GM18502 (cell line): ENCODE results near the gene BAMBI.

Source experiments
- ATAC-seq: cut with Tn5 transposase; IDR thresholded peaks from one replicate; pipeline ENCODE4 v1.9.1; 2021; ENCODE audit warnings: mild to moderate bottlenecking; ENCODE audit not compliant: unreplicated experiment, poor library complexity

BAMBI gene

GRCh38 chr10:28692050-28692449, 14.7 kb downstream of the BAMBI start:
- ATAC-seq, result no peak

- ATAC-seq, result no peak
Measured at GRCh38 chr10:28694530-28694929, 17.2 kb downstream of the BAMBI start.

- ATAC-seq, result no peak
Measured at GRCh38 chr10:28698075-28698474, 20.8 kb downstream of the BAMBI start.

GRCh38 chr10:28704464-28705161, 27.3 kb downstream of the BAMBI start:
- ATAC-seq, result no peak

GRCh38 chr10:28705472-28705871, 28.2 kb downstream of the BAMBI start:
- ATAC-seq, result no peak

GRCh38 chr10:28709001-28709710, 31.8 kb downstream of the BAMBI start:
- ATAC-seq, result no peak

GRCh38 chr10:28710202-28710886, 33.0 kb downstream of the BAMBI start:
- ATAC-seq, result no peak

GRCh38 chr10:28711041-28711440, 33.7 kb downstream of the BAMBI start:
- ATAC-seq, result no peak

- no peak for ATAC-seq
Measured at GRCh38 chr10:28711776-28712175, 34.5 kb downstream of the BAMBI start.

- ATAC-seq, result no peak
Measured at GRCh38 chr10:28713626-28714352, 36.5 kb downstream of the BAMBI start.

- ATAC-seq, result no peak
Measured at GRCh38 chr10:28714401-28715053, 37.2 kb downstream of the BAMBI start.

GRCh38 chr10:28715246-28715645, 37.9 kb downstream of the BAMBI start:
- no peak for ATAC-seq

GRCh38 chr10:28715757-28716156, 38.4 kb downstream of the BAMBI start:
- ATAC-seq, result no peak

GRCh38 chr10:28716748-28717147, 39.4 kb downstream of the BAMBI start:
- ATAC-seq, result no peak

- no peak for ATAC-seq
Measured at GRCh38 chr10:28717656-28718201, 40.4 kb downstream of the BAMBI start.

GRCh38 chr10:28719789-28720436, 42.6 kb downstream of the BAMBI start:
- no peak for ATAC-seq

GRCh38 chr10:28721318-28721951, 44.1 kb downstream of the BAMBI start:
- ATAC-seq, result no peak

- no peak for ATAC-seq
Measured at GRCh38 chr10:28722065-28722803, 44.9 kb downstream of the BAMBI start.
